Measurements from ENCODE around the gene CDH4. TPM values are rescaled to one million over a fixed set of nuclear protein-coding genes. Genes with fewer than 3 reads are reported as not detected.

Gene CDH4
- total and polyA plus RNA-seq, 7 donors, result under 0.01 to 0.06 TPM; not detected in 5

DNA sequence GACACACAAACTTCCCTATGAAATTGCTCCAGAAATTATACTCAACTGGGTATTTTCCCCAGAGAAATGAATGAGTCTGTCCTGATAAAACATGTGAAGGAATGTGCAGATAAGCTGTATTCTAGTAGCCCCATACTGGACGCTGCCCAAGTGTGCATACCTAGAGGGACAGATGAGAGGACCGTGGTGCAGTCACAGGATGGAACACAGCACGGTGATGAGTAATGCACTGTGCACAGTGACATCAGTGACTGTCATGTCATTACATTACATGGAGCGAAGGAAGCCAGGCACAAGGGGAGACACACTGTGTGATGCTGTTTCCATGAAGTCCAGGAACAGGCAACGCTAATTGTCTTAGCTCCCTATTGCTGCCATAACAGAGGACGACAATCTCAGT, 155.5 kb downstream of the CDH4 start:
- Histone ChIP-seq H3K27ac (no peak overlapping the region), H3K4me3 (no peak overlapping the region), H3K27me3 (peaks cover 0 to 5% (median 0%) of the 10 kb centered on the region in 3 donors), H3K9me3 (peaks cover 0 to 5% (median 0%) of the 10 kb centered on the region in 4 donors), H3K36me3 (no peaks in the 10 kb centered on the region), H3K4me1 (no peaks in the 10 kb centered on the region)
- intact Hi-C loops (cut with DNase I), result no loop called here
- no peak for DNase-seq
- TF ChIP-seq POLR2AphosphoS5 (IDR thresholded peaks at IDR 0.05), result no peak
- TF ChIP-seq POLR2A (IDR thresholded peaks at IDR 0.05), result no peak
- no peak for TF ChIP-seq EP300 (IDR thresholded peaks at IDR 0.05)
- TF ChIP-seq, protein P1, sequence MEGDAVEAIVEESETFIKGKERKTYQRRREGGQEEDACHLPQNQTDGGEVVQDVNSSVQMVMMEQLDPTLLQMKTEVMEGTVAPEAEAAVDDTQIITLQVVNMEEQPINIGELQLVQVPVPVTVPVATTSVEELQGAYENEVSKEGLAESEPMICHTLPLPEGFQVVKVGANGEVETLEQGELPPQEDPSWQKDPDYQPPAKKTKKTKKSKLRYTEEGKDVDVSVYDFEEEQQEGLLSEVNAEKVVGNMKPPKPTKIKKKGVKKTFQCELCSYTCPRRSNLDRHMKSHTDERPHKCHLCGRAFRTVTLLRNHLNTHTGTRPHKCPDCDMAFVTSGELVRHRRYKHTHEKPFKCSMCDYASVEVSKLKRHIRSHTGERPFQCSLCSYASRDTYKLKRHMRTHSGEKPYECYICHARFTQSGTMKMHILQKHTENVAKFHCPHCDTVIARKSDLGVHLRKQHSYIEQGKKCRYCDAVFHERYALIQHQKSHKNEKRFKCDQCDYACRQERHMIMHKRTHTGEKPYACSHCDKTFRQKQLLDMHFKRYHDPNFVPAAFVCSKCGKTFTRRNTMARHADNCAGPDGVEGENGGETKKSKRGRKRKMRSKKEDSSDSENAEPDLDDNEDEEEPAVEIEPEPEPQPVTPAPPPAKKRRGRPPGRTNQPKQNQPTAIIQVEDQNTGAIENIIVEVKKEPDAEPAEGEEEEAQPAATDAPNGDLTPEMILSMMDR (IDR thresholded peaks at IDR 0.05), result no peak
- 82 to 90% methylated on average over 6 of the region's 6 CpGs for whole genome bisulfite sequencing, 2 donors

DNA sequence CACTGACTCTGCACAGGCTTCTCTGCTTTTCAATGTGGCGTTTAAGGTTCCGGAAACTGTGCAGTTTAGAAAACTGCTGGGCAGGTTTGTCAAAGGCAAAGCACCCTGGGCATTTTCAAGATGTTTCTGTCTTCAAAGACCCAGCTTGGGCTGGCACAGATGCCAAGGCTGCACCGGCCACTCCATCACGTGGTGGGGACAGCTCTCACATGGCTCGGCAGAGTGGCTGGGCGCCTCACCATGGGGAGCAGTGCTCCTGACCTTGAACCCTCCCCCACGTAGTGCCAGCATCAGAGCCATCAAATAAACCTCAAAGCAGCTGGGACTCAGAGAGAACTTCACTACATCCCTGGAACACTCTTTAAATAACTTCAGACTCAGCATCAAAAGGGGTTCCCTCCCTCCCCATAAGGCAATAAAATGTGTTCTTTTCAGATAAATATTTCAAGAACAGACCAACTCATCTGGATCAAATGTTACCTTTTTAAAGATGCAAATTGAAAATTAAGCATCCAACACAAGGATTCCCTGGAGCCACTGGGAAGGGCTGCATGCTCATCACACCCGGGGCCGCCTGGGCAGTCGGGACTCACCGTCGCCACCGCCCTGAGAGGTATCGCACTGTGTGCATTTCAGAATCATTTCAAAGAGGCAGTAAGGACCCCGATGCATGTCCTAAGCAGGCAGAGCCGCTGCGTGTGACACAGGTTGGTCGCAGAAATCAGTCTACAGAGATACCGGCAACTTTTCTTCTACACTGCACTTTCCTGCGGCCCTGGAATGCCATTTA, 157.1 kb downstream of the CDH4 start:
- Histone ChIP-seq H3K4me3 (no peak overlapping the region), H3K27me3 (peaks cover 0 to 5% (median 0%) of the 10 kb centered on the region in 3 donors), H3K9me3 (peaks cover 0 to 5% (median 3%) of the 10 kb centered on the region in 4 donors), H3K4me1 (no peaks in the 10 kb centered on the region), H3K36me3 (no peaks in the 10 kb centered on the region), H3K27ac (no peak overlapping the region)
- WGBS, 2 donors, result 81 to 84% methylated on average over 20 of the region's 20 CpGs
- DNase-seq, result no peak
- TF ChIP-seq EP300 (IDR thresholded peaks at IDR 0.05) (no peak), POLR2AphosphoS5 (IDR thresholded peaks at IDR 0.05) (no peak)
- intact Hi-C loops (cut with DNase I), result no loop called here

DNA sequence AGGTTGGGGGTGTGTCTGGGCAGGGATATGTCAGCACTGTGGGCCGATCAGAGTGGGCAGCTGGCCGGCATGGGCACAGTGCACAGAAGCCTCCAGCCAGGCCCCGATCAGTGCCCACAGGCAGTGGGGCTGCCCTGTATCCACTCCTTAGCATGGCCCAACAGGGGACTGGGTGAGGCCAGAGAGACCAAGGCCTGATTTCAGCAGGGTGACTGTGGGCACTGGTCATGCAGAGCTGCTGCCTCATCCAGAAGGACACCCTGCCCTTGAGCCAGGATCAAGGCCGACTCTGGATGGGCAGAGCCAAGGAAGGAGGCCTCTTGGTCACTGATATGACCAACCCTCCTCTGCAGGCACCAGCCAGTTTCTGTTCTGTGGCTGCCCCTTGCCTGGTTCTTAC, 159.7 kb downstream of the CDH4 start:
- intact Hi-C loops (cut with DNase I), result no loop called here
- Histone ChIP-seq H3K9me3 (peaks cover 0 to 5% (median 3%) of the 10 kb centered on the region in 4 donors), H3K27me3 (peaks cover 0 to 5% (median 0%) of the 10 kb centered on the region in 3 donors), H3K4me3 (no peak overlapping the region), H3K36me3 (no peaks in the 10 kb centered on the region), H3K4me1 (no peaks in the 10 kb centered on the region), H3K27ac (no peak overlapping the region)
- DNase-seq, result no peak
- no peak for TF ChIP-seq POLR2AphosphoS5 (IDR thresholded peaks at IDR 0.05)
- TF ChIP-seq POLR2A (IDR thresholded peaks at IDR 0.05), result no peak
- TF ChIP-seq EP300 (IDR thresholded peaks at IDR 0.05), result no peak
- TF ChIP-seq, protein P1 (IDR thresholded peaks at IDR 0.05), result no peak
- WGBS, 2 donors, result 86 to 91% methylated on average over 4 of the region's 4 CpGs

DNA sequence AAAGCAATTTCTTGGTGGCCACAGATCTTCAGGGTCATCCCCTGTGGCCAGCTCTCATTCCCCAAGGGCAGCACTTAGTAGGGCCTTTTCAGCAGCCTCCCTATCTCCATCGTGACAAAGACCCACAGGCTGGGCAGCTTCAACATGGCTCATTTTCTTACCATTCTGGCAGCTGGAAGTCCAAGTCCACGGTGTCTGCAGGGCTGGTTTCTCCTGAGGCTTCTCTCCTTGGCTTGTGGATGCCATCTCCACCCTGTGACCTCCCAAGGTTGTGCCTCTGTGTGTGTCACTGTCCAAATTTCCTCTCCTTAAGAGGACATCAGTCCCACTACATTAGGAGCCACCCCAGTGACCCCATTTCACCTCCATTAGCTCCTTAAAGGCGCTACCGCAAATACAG, 161.7 kb downstream of the CDH4 start:
- H3K9me3 ChIP-seq, result peaks cover 0 to 5% (median 3%) of the 10 kb centered on the region in 4 donors
- H3K27ac ChIP-seq, result no peak overlapping the region
- H3K27me3 ChIP-seq, result peaks cover 0 to 5% (median 0%) of the 10 kb centered on the region in 3 donors
- H3K4me3 ChIP-seq, result no peak overlapping the region
- 77 to 91% methylated on average over 4 of the region's 4 CpGs for WGBS, 2 donors
- intact Hi-C loops (cut with DNase I), result no loop called here
- H3K4me1 ChIP-seq, result no peaks in the 10 kb centered on the region
- no peak for TF ChIP-seq EP300 (IDR thresholded peaks at IDR 0.05)
- no peak for TF ChIP-seq POLR2AphosphoS5 (IDR thresholded peaks at IDR 0.05)
- TF ChIP-seq, protein P1 (IDR thresholded peaks at IDR 0.05), result no peak
- TF ChIP-seq POLR2A (IDR thresholded peaks at IDR 0.05), result no peak
- no peak for DNase-seq
- H3K36me3 ChIP-seq, result no peaks in the 10 kb centered on the region

DNA sequence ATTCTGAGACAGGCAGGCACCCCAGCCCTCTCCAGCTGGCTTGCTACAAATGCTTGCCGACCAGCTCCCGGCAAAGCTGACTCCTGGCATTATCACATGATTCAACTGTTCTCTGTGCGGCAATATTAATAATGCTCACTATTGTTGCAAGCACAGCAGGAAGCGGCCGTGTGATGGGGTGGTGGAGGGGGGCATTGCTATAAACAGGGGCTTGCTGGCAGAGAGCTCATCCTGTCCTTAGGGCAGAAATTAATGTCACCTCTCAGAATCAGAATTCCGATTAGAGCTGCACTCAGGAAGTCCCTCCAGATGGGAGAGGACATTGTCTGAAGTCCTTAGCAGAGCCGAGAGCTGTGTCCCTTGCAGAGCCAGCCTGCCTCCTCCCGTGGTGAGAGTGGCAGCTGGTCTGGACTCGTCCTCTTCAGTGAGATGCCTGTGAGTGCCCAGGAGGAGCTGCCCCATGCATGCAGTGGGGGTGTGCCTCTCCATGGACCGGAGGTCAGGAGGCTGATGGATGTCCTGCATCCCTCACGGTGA, 162.5 kb downstream of the CDH4 start:
- Histone ChIP-seq H3K4me1 (no peaks in the 10 kb centered on the region), H3K9me3 (peaks cover 0 to 5% (median 3%) of the 10 kb centered on the region in 4 donors), H3K4me3 (no peak overlapping the region), H3K27me3 (peaks cover 0 to 8% (median 5%) of the 10 kb centered on the region in 3 donors), H3K27ac (no peak overlapping the region), H3K36me3 (no peaks in the 10 kb centered on the region)
- WGBS, 2 donors, result 77 to 79% methylated on average over 11 of the region's 11 CpGs
- TF ChIP-seq EP300 (IDR thresholded peaks at IDR 0.05) (no peak), POLR2A (IDR thresholded peaks at IDR 0.05) (no peak), POLR2AphosphoS5 (IDR thresholded peaks at IDR 0.05) (no peak)
- TF ChIP-seq, protein P1 (IDR thresholded peaks at IDR 0.05), result no peak
- no peak for DNase-seq
- intact Hi-C loops (cut with DNase I), result no loop called here

Measured in sigmoid colon (tissue), 7 donors.